Kidney tubule cell (primary cell): ENCODE results near the gene HRAS.

Experiments
- DNase-seq: peaks from one replicate; pipeline ENCODE4 v3.0.0-alpha.2; 2018; ENCODE audit warnings: low spot score

HRAS gene

GRCh38 chr11:507727-508515 is 27.5 kb downstream of the HRAS start:
- no peak for DNase-seq

GRCh38 chr11:506995-507726 is 28.2 kb downstream of the HRAS start, which contains the start of gene RNH1:
Gene RNH1, minus strand, starts transcription at chr11:507242. Its CDS starts 5,080 bp downstream, at chr11:502162.
- peak; percentile 94 for DNase-seq

DNA sequence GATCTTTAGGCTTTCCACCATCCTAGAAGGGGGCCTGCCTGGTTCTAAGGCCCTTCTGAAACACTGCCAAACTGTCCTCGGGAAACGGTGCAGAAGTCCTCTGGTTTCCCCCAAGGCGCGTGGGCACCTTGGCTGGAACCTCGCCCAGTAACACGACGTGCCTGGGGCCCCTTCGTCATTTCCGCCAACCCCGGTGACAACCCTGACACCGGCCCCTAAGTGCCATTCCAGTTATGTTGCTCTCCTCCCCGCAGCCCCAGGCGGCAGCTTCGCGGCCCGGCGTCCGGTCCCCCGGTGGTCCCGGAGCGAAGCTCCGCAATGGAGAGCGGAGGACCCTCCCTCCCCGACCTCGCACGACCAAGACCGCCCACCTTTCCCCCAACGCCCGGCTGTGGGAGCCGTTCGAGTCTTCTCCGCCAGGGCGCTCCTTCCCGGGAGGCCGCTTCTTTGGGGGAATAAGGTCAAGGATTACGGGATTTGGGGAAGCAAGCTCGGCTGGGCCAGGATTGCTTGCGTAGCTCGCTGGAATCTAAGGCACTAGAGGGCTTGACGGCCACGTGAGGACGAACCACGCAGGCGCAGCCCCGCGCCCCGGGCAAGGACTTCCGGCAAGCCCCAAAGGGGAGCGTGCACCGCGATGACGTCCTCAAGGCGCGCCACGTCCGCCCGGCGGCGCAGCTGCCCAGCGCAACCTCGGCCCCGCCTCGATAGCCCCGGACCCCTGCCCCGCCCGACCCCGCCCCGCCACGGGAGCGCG is 29.0 kb downstream of the HRAS start:
- DNase-seq: peak; percentile 97

- no peak for DNase-seq
Measured at GRCh38 chr11:504994-505344, 30.4 kb downstream of the HRAS start.

- peak; percentile 17 for DNase-seq
Measured at GRCh38 chr11:504053-504993, 31.1 kb downstream of the HRAS start.

DNA sequence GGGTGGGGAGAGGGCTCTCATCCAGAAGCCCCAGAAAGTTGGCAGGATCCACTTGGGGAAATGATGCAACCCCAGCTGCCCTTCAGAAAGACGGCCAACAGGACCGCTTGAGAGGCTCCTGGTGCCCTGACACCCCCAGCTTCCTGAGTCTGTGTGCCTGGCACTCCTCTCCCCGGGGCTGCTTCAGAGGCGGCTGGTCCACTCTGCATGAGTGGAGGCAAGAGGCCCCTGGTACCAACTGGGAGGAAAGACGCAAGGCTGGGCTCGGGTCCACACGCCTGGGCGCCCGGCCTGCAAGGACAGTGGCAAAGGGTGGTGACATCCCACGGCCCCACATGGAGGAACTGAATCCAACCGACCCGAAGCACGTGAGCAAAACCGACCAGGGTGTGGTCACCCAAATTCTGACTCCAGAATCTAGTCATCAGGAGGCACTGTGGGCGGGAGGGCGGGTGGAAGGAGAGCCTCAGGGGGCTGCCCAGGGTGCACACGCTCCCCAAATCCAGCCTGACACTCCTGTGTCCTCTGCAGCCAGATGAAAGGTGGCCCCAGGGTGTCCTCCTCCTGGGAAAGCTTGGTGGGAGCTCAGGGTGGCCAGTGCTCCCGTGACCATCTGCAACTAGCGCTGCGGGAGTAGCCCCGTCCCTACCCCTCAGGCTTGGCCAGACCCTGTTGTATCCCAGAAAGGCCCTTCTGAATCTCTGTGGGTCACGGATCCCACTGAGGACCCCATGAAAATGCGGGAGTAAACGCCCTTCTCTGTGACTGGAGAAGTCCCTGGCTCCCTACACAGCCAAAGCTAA is 32.0 kb downstream of the HRAS start:
- DNase-seq: no peak

- no peak for DNase-seq
Measured at GRCh38 chr11:502288-503178, 32.8 kb downstream of the HRAS start.

DNA sequence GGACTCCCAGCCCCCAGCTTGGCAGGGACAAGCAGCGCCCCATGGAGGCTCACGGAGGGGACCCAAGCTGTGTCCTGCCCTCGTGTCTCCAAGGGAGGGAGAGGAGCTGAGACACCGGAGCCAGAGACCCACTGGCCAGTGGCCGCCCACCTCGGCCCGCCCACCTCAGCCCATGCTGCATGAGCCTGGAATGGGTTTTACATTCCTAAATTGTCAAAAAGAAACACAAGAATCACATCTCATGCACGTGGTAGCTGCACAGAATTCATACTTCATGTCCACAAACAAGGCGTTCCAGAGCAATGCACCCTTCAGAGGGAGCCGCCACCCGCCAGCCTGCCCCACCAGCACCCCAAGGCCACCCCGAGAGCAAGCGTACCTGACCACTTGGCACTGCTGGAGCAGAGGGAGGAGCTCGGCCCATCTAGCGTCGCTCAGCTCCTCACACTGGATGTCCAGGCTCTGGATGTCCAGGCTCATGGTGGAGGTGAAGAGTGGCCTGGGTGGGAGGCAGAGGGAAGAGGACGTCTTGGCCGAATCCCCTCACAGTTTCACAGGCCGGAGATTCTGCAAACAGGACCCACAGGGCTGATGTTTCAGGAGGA is 33.6 kb downstream of the HRAS start:
- DNase-seq: no peak

GRCh38 chr11:501001-501682 is 34.2 kb downstream of the HRAS start:
- no peak for DNase-seq

DNA sequence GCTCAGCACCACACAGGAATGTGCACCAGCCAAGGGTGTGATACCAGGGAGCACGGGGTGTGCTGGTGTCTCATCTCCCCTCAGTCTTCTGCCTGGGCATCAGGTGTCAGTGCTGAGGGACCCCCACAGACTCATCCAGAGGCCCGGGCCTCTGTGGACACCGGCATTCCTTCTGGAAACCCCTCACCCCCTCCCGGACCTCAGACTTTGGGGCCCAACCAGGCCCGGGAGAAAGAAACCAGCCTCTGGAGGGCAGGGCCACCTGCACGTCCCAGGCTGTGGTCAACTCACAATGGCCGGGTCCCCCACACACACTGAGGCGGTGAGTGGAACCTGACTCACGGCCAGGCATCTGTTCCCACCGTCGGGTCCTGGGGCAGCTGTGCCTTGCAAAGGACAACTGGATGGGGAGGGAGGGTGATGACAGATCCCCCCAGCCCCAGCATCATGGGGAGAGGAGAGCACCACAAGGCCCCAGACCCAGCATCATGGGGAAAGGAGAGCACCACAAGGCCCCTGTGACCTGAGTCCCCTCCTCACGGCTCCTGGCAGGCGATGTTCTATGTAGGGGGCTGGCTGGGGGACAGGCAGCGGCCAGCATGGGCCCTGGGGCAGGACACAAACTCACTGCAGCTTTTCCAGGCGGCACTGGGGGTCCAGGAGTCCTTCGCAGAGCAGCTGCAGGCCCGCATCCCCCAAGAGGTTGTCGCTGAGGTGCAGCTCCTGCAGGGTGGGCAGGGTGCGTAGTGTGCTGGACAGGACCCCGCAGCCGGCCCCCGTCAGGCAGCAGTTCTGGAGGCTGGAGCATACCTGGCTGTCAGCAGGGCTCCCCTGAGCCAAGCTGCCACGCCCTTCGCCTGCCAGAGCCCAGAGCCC is 35.9 kb downstream of the HRAS start:
- no peak for DNase-seq

DNA sequence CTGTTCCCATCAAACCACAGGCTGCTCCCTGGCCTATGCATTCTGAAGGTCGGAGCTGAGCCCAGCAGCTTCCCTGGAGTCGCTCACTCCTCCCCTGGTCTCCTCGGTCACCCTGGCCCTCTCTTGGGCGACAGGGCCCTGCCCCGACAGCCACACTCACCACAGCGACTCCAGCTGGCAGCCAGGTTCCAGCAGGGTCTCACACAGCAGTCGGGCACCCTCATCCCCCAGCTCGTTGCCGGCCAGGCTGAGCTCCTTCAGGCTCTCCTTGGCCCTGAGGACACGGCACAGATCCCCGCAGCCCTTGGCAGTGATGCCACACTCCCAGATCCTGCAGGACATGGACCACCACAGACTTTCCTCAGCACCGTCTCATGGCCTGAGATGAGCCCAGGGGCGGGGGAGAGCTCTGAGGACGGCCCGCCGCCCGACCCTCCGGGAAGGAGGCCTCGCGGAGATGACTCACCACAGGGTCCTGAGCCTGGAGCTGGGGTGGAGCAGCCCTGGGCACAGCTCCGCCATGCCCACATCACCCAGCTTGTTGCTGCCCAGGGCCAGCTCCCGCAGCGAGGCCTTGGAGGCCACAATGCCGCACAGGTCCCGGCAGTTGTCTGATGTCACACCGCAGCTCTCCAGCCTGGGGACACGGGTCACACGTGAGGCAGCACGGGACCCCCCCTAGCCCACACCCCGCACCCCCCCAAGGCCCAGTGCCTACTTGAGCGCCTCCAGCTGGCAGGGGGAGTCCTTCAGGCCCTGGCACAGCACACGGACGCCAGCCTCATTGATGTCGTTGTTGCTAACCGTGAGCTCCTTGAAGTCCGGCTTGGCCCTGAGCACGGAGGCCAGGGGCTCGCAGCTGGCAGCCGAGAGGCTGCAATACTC is 36.8 kb downstream of the HRAS start:
- DNase-seq: no peak

DNA sequence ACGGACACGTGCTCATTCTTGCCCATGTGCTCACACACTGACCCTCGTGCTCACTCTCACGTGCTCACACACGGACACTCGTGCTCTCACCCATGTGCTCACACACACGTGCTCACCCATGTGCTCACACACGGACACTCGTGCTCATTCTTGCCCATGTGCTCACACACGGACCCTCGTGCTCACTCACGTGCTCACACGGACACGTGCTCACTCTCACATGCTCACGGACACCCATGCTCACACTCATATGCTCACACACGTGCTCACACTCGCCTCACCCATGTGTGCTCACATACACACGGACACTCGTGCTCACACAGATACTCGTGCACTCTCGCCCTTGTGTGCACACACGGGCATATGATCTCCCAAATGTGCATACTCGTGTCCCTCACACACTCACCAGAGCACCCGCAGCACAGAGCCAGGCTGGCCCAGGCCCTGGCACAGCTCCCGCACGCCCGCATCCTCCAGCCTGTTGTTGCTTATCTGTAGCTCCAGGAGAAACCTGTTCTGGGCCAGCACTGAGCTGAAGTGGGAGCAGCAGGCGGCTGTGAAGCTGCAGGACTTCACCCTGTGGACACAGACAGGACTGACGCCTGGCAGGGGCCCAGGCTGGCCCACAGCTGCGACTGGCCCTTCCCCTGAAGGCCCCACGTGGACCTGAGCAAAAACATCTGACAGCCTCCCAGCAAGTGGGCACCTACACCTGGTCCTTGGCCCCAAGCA is 37.6 kb downstream of the HRAS start:
- no peak for DNase-seq

DNA sequence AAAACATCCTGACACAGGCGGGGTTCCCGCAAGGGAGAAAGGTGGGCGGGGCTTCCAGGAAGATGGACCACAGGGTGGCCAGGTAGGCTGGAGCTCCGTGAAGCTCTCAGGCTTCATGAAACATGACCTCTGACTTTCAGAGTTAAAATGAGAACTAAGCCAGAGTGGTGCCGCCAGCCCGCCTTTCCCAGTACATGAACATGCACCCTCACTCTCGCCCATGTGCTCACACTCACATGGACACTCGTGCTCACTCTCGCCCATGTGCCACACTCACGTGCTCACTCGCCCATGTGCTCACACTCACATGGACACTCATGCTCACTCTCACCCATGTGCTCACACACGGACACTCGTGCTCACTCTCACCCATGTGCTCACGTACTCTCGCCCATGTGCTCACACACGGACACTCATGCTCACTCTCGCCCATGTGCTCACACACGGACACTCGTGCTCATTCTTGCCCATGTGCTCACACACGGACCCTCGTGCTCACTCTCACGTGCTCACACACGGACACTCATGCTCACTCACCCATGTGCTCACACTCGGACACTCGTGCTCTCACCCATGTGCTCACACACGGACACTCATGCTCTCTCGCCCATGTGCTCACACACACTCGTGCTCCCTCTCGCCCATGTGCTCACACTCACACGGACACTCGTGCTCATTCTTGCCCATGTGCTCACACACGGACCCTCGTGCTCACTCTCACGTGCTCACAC is 38.4 kb downstream of the HRAS start:
- DNase-seq: no peak

- DNase-seq: peak; percentile 38
Measured at GRCh38 chr11:495537-495931, 39.8 kb downstream of the HRAS start.
